GM12892 (cell line): ENCODE data around the gene ALOX5.
"Not testable (repeated sequence)": the region's sequence is repeated elsewhere in the genome, so short reads cannot be mapped to it uniquely, and the experiment has no call there.

ENCODE experiments used
- DNase-seq: peaks from one replicate; pipeline ENCODE4 v3.0.0; 2011; ENCODE audit not compliant: insufficient read length
- FAIRE-seq: peaks from 2 replicates; lab custom pipeline; 2011; peaks lifted over from hg19 to GRCh38; lab: Jason Lieb, UNC
- POLR2A ChIP-seq: IDR thresholded peaks from 2 replicates; pipeline ENCODE4 v1.6.1; 2011; ENCODE audit warnings: low read depth, low read length, control low read depth
- POLR2AphosphoS5 ChIP-seq: IDR thresholded peaks from 2 replicates; pipeline ENCODE4 v1.6.1; 2011; ENCODE audit warnings: low read depth, low read length, control low read depth
- TAF1 ChIP-seq: IDR thresholded peaks from 2 replicates; pipeline ENCODE4 v1.6.1; 2011; ENCODE audit warnings: low read depth, mild to moderate bottlenecking, control low read depth, low read length, borderline replicate concordance

ALOX5 gene

GRCh38 chr10:45471531-45472310 lies 97.7 kb downstream of the ALOX5 start:
- FAIRE-seq = no peak
- no peak for DNase-seq
- TF ChIP-seq POLR2AphosphoS5 = no peak
- no peak for TF ChIP-seq POLR2A
- TF ChIP-seq TAF1 = no peak

DNA sequence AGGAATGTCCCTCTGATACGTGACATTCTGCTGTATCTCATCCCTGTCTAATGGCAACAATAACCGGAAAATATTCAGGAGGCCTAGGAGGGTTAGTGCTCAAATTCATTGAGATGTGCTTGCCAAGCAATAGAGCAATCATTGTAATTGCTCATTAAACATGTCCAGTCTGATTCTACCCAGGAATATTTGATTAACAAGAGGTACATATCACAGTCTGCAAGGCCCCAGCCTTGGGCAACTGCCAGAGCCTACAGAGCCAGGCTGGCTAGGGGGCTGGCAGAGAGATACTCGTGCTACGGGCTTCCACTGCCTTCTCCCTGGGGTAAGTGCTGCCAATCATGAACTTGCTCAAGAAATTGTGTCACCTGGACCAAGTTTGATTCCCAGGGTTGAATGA lies 99.1 kb downstream of the ALOX5 start:
- DNase-seq = no peak
- FAIRE-seq = no peak
- TF ChIP-seq POLR2A = no peak
- TF ChIP-seq POLR2AphosphoS5 = no peak
- TF ChIP-seq TAF1 = no peak

GRCh38 chr10:45476559-45476958 lies 102.5 kb downstream of the ALOX5 start:
- TF ChIP-seq POLR2AphosphoS5 (no peak), TAF1 (no peak), POLR2A (no peak)
- DNase-seq (no peak), FAIRE-seq (no peak)

GRCh38 chr10:45480294-45480693 lies 106.3 kb downstream of the ALOX5 start:
- TF ChIP-seq TAF1 = no peak
- TF ChIP-seq POLR2A = no peak
- TF ChIP-seq POLR2AphosphoS5 = no peak
- FAIRE-seq (no peak), DNase-seq (no peak)

DNA sequence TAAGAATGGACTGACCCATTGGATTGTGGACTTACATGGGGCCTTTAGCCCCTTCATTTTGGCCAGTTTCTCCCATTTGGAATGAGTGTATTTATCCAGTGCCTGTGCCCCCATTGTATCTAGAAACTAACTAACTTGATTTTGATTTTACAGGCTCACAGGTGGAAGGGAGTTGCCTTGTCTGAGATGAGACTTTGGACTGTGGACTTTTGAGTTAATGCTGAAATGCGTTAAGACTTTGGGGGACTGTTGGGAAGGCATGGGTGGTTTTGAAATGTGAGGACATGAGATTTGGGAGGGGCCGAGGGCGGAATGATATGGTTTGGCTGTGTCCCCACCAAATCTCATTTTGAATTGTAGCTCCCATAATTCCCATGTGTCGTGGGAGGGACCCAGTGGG lies 107.1 kb downstream of the ALOX5 start:
- DNase-seq, FAIRE-seq: not testable (repeated sequence)

DNA sequence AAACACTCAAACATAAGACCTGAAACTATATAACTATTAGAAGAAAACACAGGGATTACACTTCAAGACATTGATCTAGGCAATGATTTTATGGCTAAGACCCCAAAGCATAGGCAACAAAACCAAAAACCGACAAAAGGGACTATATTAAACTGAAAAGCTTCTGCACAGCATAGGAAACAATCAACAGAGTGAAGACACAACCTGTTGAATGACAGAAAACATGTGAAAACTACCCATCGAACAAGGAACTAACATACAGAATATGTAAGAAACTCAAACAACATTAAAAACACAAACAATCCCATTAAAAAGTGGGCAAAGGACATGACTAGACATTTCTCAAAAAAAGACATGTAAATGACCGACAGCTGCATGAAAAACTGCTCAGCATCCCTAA lies 109.0 kb downstream of the ALOX5 start:
- TF ChIP-seq TAF1 (no peak), POLR2AphosphoS5 (no peak), POLR2A (no peak)
- DNase-seq = no peak
- no peak for FAIRE-seq

DNA sequence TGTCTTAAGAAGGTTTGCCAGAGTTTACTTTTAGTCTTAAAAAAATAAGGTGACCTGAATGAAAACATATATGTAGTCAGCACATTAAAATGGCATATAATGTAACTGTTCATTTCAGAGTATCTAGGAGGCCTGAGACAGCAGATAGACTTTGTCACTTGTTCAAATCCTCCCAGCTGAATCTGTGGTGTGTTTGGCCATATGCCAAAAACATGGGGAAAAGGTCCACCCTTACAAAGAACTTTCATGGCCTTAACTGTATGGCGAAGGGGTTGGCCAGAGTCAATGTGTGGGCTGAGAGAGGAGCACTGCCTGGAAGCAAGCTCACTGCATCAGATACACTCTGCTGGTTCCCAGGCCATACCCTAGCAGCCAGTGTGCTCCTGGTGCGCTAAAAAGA lies 113.7 kb downstream of the ALOX5 start:
- FAIRE-seq (no peak), DNase-seq (no peak)
- TF ChIP-seq POLR2AphosphoS5 (no peak), TAF1 (no peak), POLR2A (no peak)

GRCh38 chr10:45488365-45488764 lies 114.3 kb downstream of the ALOX5 start:
- TF ChIP-seq POLR2A = no peak
- TF ChIP-seq TAF1 = no peak
- TF ChIP-seq POLR2AphosphoS5 = no peak
- DNase-seq (no peak), FAIRE-seq (no peak)

DNA sequence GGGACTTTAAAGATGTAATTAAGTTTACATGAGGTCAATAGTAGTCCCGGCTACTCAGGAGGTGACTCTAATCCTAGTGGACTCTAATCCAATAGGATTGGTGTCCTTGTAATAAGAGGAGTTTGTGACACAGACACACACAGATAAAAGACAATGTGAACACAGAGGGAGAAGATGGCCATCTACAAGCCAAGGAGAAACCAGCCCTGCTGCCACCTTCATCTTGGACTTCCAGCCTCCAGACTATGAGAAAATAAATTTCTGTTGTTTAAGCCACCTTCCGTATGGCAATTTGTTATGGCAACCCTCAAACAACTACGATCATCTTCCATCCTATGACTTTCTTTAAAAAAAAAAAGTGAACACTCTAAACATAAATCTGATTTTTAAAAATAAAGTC lies 116.3 kb downstream of the ALOX5 start:
- DNase-seq (no peak), FAIRE-seq (no peak)
- TF ChIP-seq POLR2A (no peak), TAF1 (no peak), POLR2AphosphoS5 (no peak)

GRCh38 chr10:45491061-45491460 lies 117.0 kb downstream of the ALOX5 start:
- no peak for DNase-seq
- no peak for FAIRE-seq
- TF ChIP-seq TAF1 = no peak
- no peak for TF ChIP-seq POLR2A
- TF ChIP-seq POLR2AphosphoS5 = no peak
